ENCODE results near the gene PDGFD. TPM values are rescaled to one million over a fixed set of nuclear protein-coding genes. Genes with fewer than 3 reads are reported as not detected.

PDGFD gene
- polyA plus RNA-seq, 1 donor from 2014 or later, result 1.0 TPM

DNA sequence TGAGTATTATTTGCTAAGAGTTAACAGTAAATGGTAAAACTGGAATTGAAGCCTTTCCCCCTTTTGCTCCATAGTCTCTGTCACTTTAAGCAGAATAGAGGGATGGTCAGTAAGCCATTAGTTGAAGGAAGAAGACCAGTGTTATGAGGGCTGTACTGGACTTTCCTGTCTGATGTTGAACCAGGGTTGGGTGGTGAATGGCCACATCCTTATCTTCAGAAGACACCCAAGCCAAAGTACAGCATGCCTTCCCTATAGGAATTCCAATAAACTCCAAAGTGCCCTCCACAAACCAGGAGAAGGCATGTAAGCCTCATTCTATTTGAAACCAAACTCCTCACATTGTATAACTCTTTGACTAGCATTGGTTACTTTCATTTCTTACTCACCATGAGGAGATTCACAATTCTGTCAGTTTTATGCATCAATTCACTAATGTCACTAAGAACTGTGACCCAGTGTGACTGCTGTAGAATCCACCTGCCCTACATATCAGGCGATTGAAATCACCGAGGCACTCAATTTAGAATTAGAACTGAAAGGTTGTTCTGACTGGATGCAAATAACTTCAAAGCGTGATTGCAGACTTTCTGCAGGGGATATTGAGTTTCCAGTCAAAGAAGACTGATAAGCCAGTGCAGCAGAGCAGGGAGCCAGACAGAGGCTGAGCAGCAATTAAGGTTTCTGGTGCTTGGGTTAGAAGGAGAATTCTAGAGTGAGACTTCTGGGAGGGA, 234.6 kb downstream of the PDGFD start:
- Histone ChIP-seq H4K20me1 (ENCODE audit: insufficient read depth) (no peaks in the 10 kb centered on the region), H3K9me3 (ENCODE audit: low read length) (no peaks in the 10 kb centered on the region), H3F3A (ENCODE audit: insufficient read depth, low read length, poor library complexity, severe bottlenecking) (no peaks in the 10 kb centered on the region), H2AFZ (ENCODE audit: low read depth, low read length) (no peak overlapping the region), H3K36me3 (ENCODE audit: insufficient read depth, low read length) (no peaks in the 10 kb centered on the region), H3K9ac (ENCODE audit: low read length) (no peak overlapping the region), H3K9me2 (ENCODE audit: insufficient read depth, low read length) (no peaks in the 10 kb centered on the region), H3K79me2 (replicated peaks; ENCODE audit: insufficient read depth, low read length) (no peaks in the 10 kb centered on the region), H3K4me2 (ENCODE audit: low read length) (no peak overlapping the region), H3K27ac (ENCODE audit: low read length) (no peak overlapping the region), H3K4me3 (ENCODE audit: low read length) (no peak overlapping the region), H3K27me3 (ENCODE audit: insufficient read depth, low read depth, low read length) (no peaks in the 10 kb centered on the region)
- TF ChIP-seq, protein P1, sequence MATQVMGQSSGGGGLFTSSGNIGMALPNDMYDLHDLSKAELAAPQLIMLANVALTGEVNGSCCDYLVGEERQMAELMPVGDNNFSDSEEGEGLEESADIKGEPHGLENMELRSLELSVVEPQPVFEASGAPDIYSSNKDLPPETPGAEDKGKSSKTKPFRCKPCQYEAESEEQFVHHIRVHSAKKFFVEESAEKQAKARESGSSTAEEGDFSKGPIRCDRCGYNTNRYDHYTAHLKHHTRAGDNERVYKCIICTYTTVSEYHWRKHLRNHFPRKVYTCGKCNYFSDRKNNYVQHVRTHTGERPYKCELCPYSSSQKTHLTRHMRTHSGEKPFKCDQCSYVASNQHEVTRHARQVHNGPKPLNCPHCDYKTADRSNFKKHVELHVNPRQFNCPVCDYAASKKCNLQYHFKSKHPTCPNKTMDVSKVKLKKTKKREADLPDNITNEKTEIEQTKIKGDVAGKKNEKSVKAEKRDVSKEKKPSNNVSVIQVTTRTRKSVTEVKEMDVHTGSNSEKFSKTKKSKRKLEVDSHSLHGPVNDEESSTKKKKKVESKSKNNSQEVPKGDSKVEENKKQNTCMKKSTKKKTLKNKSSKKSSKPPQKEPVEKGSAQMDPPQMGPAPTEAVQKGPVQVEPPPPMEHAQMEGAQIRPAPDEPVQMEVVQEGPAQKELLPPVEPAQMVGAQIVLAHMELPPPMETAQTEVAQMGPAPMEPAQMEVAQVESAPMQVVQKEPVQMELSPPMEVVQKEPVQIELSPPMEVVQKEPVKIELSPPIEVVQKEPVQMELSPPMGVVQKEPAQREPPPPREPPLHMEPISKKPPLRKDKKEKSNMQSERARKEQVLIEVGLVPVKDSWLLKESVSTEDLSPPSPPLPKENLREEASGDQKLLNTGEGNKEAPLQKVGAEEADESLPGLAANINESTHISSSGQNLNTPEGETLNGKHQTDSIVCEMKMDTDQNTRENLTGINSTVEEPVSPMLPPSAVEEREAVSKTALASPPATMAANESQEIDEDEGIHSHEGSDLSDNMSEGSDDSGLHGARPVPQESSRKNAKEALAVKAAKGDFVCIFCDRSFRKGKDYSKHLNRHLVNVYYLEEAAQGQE (IDR thresholded peaks at IDR 0.05; ENCODE audit: borderline replicate concordance), result no peak
- TF ChIP-seq RAD21 (conservative IDR thresholded peaks at IDR 0.05) (no peak), SMC3 (conservative IDR thresholded peaks at IDR 0.05; ENCODE audit: poor library complexity) (no peak), MXI1 (conservative IDR thresholded peaks at IDR 0.05; ENCODE audit: poor library complexity, severe bottlenecking) (no peak), EP300 (conservative IDR thresholded peaks at IDR 0.05; ENCODE audit: poor library complexity, severe bottlenecking) (no peak), TAF1 (IDR thresholded peaks at IDR 0.05; ENCODE audit: low read depth) (no peak), POLR2AphosphoS5 (IDR thresholded peaks at IDR 0.05) (no peak), EZH2 (IDR thresholded peaks at IDR 0.05; ENCODE audit: borderline replicate concordance, insufficient read depth, low read length, poor library complexity, severe bottlenecking) (no peak)
- TF ChIP-seq, protein P2, sequence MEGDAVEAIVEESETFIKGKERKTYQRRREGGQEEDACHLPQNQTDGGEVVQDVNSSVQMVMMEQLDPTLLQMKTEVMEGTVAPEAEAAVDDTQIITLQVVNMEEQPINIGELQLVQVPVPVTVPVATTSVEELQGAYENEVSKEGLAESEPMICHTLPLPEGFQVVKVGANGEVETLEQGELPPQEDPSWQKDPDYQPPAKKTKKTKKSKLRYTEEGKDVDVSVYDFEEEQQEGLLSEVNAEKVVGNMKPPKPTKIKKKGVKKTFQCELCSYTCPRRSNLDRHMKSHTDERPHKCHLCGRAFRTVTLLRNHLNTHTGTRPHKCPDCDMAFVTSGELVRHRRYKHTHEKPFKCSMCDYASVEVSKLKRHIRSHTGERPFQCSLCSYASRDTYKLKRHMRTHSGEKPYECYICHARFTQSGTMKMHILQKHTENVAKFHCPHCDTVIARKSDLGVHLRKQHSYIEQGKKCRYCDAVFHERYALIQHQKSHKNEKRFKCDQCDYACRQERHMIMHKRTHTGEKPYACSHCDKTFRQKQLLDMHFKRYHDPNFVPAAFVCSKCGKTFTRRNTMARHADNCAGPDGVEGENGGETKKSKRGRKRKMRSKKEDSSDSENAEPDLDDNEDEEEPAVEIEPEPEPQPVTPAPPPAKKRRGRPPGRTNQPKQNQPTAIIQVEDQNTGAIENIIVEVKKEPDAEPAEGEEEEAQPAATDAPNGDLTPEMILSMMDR (IDR thresholded peaks at IDR 0.05; ENCODE audit: poor library complexity, severe bottlenecking), result no peak

DNA sequence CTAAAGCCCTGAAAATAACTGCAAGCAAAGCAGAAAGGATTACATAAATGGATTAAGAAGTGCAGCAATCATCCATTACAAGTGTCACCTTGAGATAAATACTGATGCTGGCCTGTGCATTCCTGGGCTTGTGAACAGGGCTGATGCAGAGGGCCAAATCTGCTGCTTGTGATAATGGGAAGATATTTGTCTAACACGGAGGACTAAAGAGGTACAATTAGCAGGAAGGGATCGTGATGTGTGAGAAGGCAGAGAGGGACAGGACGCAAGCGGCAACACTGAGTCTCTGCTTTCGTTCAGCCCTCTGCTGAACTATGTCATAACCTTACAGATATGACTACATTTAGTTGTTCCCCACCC, 235.2 kb downstream of the PDGFD start:
- no peaks in the 10 kb centered on the region for H3K9me2 ChIP-seq (ENCODE audit: insufficient read depth, low read length)
- no peaks in the 10 kb centered on the region for H3F3A ChIP-seq (ENCODE audit: insufficient read depth, low read length, poor library complexity, severe bottlenecking)
- H3K36me3 ChIP-seq (ENCODE audit: insufficient read depth, low read length), result no peaks in the 10 kb centered on the region
- no peak overlapping the region for H2AFZ ChIP-seq (ENCODE audit: low read depth, low read length)
- H3K4me3 ChIP-seq (ENCODE audit: low read length), result no peak overlapping the region
- H3K9ac ChIP-seq (ENCODE audit: low read length), result no peak overlapping the region
- no peaks in the 10 kb centered on the region for H3K79me2 ChIP-seq (replicated peaks; ENCODE audit: insufficient read depth, low read length)
- H3K27me3 ChIP-seq (ENCODE audit: insufficient read depth, low read depth, low read length), result no peaks in the 10 kb centered on the region
- no peaks in the 10 kb centered on the region for H3K9me3 ChIP-seq (ENCODE audit: low read length)
- TF ChIP-seq, protein P1 (IDR thresholded peaks at IDR 0.05; ENCODE audit: borderline replicate concordance), result no peak
- TF ChIP-seq SMC3 (conservative IDR thresholded peaks at IDR 0.05; ENCODE audit: poor library complexity) (no peak), RAD21 (conservative IDR thresholded peaks at IDR 0.05) (no peak), EZH2 (IDR thresholded peaks at IDR 0.05; ENCODE audit: borderline replicate concordance, insufficient read depth, low read length, poor library complexity, severe bottlenecking) (no peak), MXI1 (conservative IDR thresholded peaks at IDR 0.05; ENCODE audit: poor library complexity, severe bottlenecking) (no peak), POLR2AphosphoS5 (IDR thresholded peaks at IDR 0.05) (no peak), EP300 (conservative IDR thresholded peaks at IDR 0.05; ENCODE audit: poor library complexity, severe bottlenecking) (no peak), TAF1 (IDR thresholded peaks at IDR 0.05; ENCODE audit: low read depth) (no peak)
- TF ChIP-seq, protein P2 (IDR thresholded peaks at IDR 0.05; ENCODE audit: poor library complexity, severe bottlenecking), result no peak
- no peaks in the 10 kb centered on the region for H4K20me1 ChIP-seq (ENCODE audit: insufficient read depth)
- H3K27ac ChIP-seq (ENCODE audit: low read length), result no peak overlapping the region
- H3K4me2 ChIP-seq (ENCODE audit: low read length), result no peak overlapping the region

Measured in neural cell (in vitro differentiated cells).